HG03159 (cell line): ENCODE data around the gene PLEKHM3.

Experiments
- ATAC-seq: cut with Tn5 transposase; IDR thresholded peaks from one replicate; pipeline ENCODE4 v1.9.1; 2021; ENCODE audit warnings: mild to moderate bottlenecking, moderate library complexity; ENCODE audit not compliant: unreplicated experiment

The PLEKHM3 gene

GRCh38 chr2:207771421-207771820 lies 253.9 kb downstream of the PLEKHM3 start:
- no peak for ATAC-seq
